ENCODE results near the gene PHLDB1. TPM values are rescaled to one million over a fixed set of nuclear protein-coding genes. Genes with fewer than 3 reads are reported as not detected.
A peak's percentile ranks its signal among the peaks of the same experiment; 100 is the strongest.
"Not testable (repeated sequence)": the region's sequence is repeated elsewhere in the genome, so short reads cannot be mapped to it uniquely, and the experiment has no call there.

PHLDB1 gene
- total RNA-seq, 6 experiments from 2014 or later = 5.4 to 11.7 (median 6.3) TPM

- no peaks in the 10 kb centered on the region for H3K27me3 ChIP-seq
- no peak overlapping the region for H3K27ac ChIP-seq
- WGBS (ENCODE audit: insufficient coverage, low coverage, low lambda C conversion rate, missing lambda C conversion rate) = 94% methylated on average over 2 of the region's 2 CpGs
- no peaks in the 10 kb centered on the region for H3K36me3 ChIP-seq
- intact Hi-C loops (cut with DNase I) = no loop called here
- H3K4me1 ChIP-seq = peaks cover 0 to 7% (median 2%) of the 10 kb centered on the region in 4 donors
- TF ChIP-seq POLR2A (IDR thresholded peaks at IDR 0.05) (no peak), CTCF (IDR thresholded peaks at IDR 0.05) (no peak)
- no peak for DNase-seq
- H3K9me3 ChIP-seq = no peaks in the 10 kb centered on the region
- no peak for ATAC-seq
- H3K4me3 ChIP-seq = no peak overlapping the region
These were observed 76.8 kb downstream of the PHLDB1 start for GRCh38 chr11:118684187-118684586.

GRCh38 chr11:118687906-118688305, 80.5 kb downstream of the PHLDB1 start:
- H3K27ac ChIP-seq = no peak overlapping the region
- H3K4me3 ChIP-seq = no peak overlapping the region
- TF ChIP-seq CTCF (IDR thresholded peaks at IDR 0.05) (no peak), POLR2A (IDR thresholded peaks at IDR 0.05) (no peak)
- no CpG with 5 or more reads among the region's 5 CpGs for WGBS (ENCODE audit: insufficient coverage, low coverage, low lambda C conversion rate, missing lambda C conversion rate)
- DNase-seq = no peak
- peaks cover 0 to 9% (median 0%) of the 10 kb centered on the region in 4 donors for H3K4me1 ChIP-seq
- intact Hi-C loops (cut with DNase I) = no loop called here
- H3K27me3 ChIP-seq = no peaks in the 10 kb centered on the region
- no peaks in the 10 kb centered on the region for H3K36me3 ChIP-seq
- ATAC-seq = no peak
- H3K9me3 ChIP-seq = no peaks in the 10 kb centered on the region

- H3K9me3 ChIP-seq; ATAC-seq; DNase-seq; H3K27ac ChIP-seq; intact Hi-C loops (cut with DNase I); H3K36me3 ChIP-seq; H3K27me3 ChIP-seq; H3K4me1 ChIP-seq; H3K4me3 ChIP-seq: not testable (repeated sequence)
- 63% methylated on average over 5 of the region's 10 CpGs for WGBS (ENCODE audit: insufficient coverage, low coverage, low lambda C conversion rate, missing lambda C conversion rate)
These were observed 80.9 kb downstream of the PHLDB1 start for GRCh38 chr11:118688339-118688738.

GRCh38 chr11:118688851-118689502, 81.6 kb downstream of the PHLDB1 start:
- intact Hi-C loops (cut with DNase I) = no loop called here
- WGBS (ENCODE audit: insufficient coverage, low coverage, low lambda C conversion rate, missing lambda C conversion rate) = 95% methylated on average over 14 of the region's 41 CpGs

GRCh38 chr11:118689503-118689851, 82.1 kb downstream of the PHLDB1 start:
- H3K9me3 ChIP-seq = no peaks in the 10 kb centered on the region
- H3K4me1 ChIP-seq = peaks cover 0 to 9% (median 0%) of the 10 kb centered on the region in 4 donors
- H3K27me3 ChIP-seq = no peaks in the 10 kb centered on the region
- no peaks in the 10 kb centered on the region for H3K36me3 ChIP-seq
- DNase-seq = no peak
- intact Hi-C loops (cut with DNase I) = no loop called here
- peak in 3 of 4 donors; percentile 14 to 40 (median 15) for ATAC-seq
- peak overlapping the region; percentile 74 to 88 (median 85) for H3K27ac ChIP-seq
- TF ChIP-seq POLR2A (IDR thresholded peaks at IDR 0.05) (no peak), CTCF (IDR thresholded peaks at IDR 0.05) (no peak)
- peak overlapping the region; percentile 34 to 38 (median 35) for H3K4me3 ChIP-seq
- 0% methylated on average over 3 of the region's 9 CpGs for WGBS (ENCODE audit: insufficient coverage, low coverage, low lambda C conversion rate, missing lambda C conversion rate)

More at GRCh38 chr11:118688851-118689502, 81.6 kb downstream of the PHLDB1 start:
- Histone ChIP-seq H3K4me3 (peak overlapping the region in 2 of 3 donors; percentile 35 to 38), H3K27me3 (no peaks in the 10 kb centered on the region), H3K27ac (peak overlapping the region in 2 of 3 donors; percentile 74 to 85), H3K4me1 (peaks cover 0 to 9% (median 0%) of the 10 kb centered on the region in 4 donors), H3K36me3 (no peaks in the 10 kb centered on the region), H3K9me3 (no peaks in the 10 kb centered on the region)
- DNase-seq (peak in 1 of 3 donors; percentile 47), ATAC-seq (no peak)
- no peak for TF ChIP-seq POLR2A (IDR thresholded peaks at IDR 0.05)
